ENCODE measurements around the gene NUP35. TPM values are rescaled to one million over a fixed set of nuclear protein-coding genes. Genes with fewer than 3 reads are reported as not detected.
"Not testable (repeated sequence)": the region's sequence is repeated elsewhere in the genome, so short reads cannot be mapped to it uniquely, and the experiment has no call there.

NUP35 gene
- total RNA-seq, 1 experiment from 2014 or later, result 25.0 TPM

DNA sequence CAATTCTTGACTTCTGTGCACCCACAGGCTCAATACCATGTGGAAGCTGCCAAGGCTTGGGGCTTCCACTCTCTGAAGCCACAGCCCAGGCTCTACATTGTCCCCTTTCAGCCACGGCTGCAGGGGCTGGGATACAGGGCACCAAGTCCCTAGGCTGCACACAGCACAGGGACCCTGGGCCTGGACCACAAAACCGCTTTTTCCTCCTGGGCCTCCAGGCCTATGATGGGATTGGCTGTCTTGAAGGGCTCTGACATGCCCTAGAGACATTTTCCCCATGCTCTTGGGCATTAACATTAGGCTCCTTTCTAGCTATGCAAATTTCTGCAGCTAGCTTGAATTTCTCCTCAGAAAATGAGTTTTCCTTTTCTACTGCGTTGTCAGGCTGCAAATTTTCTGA, 29.7 kb downstream of the NUP35 start:
- Histone ChIP-seq H3K27ac (ENCODE audit: low read length) (no peak overlapping the region), H3F3A (ENCODE audit: low read length, unreplicated experiment) (no peaks in the 10 kb centered on the region), H3K9me2 (replicated peaks; ENCODE audit: low read length) (no peaks in the 10 kb centered on the region), H4K20me1 (ENCODE audit: low read length) (no peaks in the 10 kb centered on the region), H3K79me2 (ENCODE audit: low read length) (peaks cover 5% of the 10 kb centered on the region), H3K9me3 (ENCODE audit: low read length) (no peaks in the 10 kb centered on the region), H3K27me3 (ENCODE audit: low read length) (no peaks in the 10 kb centered on the region), H3K36me3 (ENCODE audit: low read depth, low read length) (peaks cover 37% of the 10 kb centered on the region), H3K9ac (ENCODE audit: low read length) (no peak overlapping the region), H3K4me1 (ENCODE audit: insufficient read depth, low read length) (no peaks in the 10 kb centered on the region), H2AFZ (ENCODE audit: low read length) (no peak overlapping the region), H3K4me2 (ENCODE audit: low read length) (no peak overlapping the region), H3K4me3 (ENCODE audit: low read length) (no peak overlapping the region)
- DNase-seq (no peak), ATAC-seq (no peak)
- BruUV-seq (replicated peaks), result no TSS peak
- TF ChIP-seq, protein P1, sequence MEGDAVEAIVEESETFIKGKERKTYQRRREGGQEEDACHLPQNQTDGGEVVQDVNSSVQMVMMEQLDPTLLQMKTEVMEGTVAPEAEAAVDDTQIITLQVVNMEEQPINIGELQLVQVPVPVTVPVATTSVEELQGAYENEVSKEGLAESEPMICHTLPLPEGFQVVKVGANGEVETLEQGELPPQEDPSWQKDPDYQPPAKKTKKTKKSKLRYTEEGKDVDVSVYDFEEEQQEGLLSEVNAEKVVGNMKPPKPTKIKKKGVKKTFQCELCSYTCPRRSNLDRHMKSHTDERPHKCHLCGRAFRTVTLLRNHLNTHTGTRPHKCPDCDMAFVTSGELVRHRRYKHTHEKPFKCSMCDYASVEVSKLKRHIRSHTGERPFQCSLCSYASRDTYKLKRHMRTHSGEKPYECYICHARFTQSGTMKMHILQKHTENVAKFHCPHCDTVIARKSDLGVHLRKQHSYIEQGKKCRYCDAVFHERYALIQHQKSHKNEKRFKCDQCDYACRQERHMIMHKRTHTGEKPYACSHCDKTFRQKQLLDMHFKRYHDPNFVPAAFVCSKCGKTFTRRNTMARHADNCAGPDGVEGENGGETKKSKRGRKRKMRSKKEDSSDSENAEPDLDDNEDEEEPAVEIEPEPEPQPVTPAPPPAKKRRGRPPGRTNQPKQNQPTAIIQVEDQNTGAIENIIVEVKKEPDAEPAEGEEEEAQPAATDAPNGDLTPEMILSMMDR (conservative IDR thresholded peaks at IDR 0.05; ENCODE audit: low read depth, low read length), result no peak
- POLR2A ChIA-PET (ENCODE audit: unreplicated experiment), result no interaction called here
- CTCF ChIA-PET, result no interaction called here
- intact Hi-C loops (cut with micrococcal nuclease), result no loop called here

DNA sequence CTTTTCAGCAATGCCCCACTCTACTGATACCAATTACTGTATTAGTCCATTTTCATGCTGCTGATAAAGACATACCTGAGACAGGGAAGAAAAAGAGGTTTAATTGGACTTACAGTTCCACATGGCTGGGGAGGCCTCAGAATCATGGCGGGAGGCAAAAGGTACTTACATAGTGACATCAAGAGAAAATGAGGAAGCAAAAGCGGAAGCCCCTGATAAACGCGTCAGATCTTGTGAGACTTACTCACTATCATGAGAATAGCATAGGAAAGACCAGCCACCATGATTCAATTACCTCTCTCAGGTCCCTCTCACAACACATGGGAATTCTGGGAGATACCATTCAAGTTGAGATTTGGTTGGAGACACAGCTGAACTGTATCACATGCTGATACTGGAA, 30.5 kb downstream of the NUP35 start:
- intact Hi-C loops (cut with micrococcal nuclease), result not testable (repeated sequence)

GRCh38 chr2:183157131-183157530, 32.9 kb downstream of the NUP35 start:
- no TSS peak for BruUV-seq (replicated peaks)
- POLR2A ChIA-PET (ENCODE audit: unreplicated experiment), result no interaction called here
- Histone ChIP-seq H3K4me3 (ENCODE audit: low read length) (no peak overlapping the region), H4K20me1 (ENCODE audit: low read length) (no peaks in the 10 kb centered on the region), H3K9me3 (ENCODE audit: low read length) (no peaks in the 10 kb centered on the region), H2AFZ (ENCODE audit: low read length) (no peak overlapping the region), H3K36me3 (ENCODE audit: low read depth, low read length) (peaks cover 42% of the 10 kb centered on the region), H3K4me2 (ENCODE audit: low read length) (no peak overlapping the region), H3K27ac (ENCODE audit: low read length) (no peak overlapping the region), H3K9me2 (replicated peaks; ENCODE audit: low read length) (no peaks in the 10 kb centered on the region), H3K79me2 (ENCODE audit: low read length) (no peaks in the 10 kb centered on the region), H3K9ac (ENCODE audit: low read length) (no peak overlapping the region), H3K27me3 (ENCODE audit: low read length) (no peaks in the 10 kb centered on the region), H3K4me1 (ENCODE audit: insufficient read depth, low read length) (no peaks in the 10 kb centered on the region), H3F3A (ENCODE audit: low read length, unreplicated experiment) (no peaks in the 10 kb centered on the region)
- CTCF ChIA-PET, result no interaction called here
- intact Hi-C loops (cut with micrococcal nuclease), result no loop called here
- no peak for TF ChIP-seq EZH2phosphoT487 (IDR thresholded peaks at IDR 0.05; ENCODE audit: borderline replicate concordance, low read length)
- TF ChIP-seq, protein P1 (conservative IDR thresholded peaks at IDR 0.05; ENCODE audit: low read depth, low read length), result no peak
- TF ChIP-seq EZH2 (IDR thresholded peaks at IDR 0.05; ENCODE audit: low read length, unreplicated experiment), result no peak
- no peak for DNase-seq
- ATAC-seq, result no peak

More for the DNA sequence above, 30.5 kb downstream of the NUP35 start:
- H3K27ac ChIP-seq (ENCODE audit: low read length); DNase-seq; BruUV-seq (replicated peaks); H3K4me2 ChIP-seq (ENCODE audit: low read length); H2AFZ ChIP-seq (ENCODE audit: low read length); H3F3A ChIP-seq (ENCODE audit: low read length, unreplicated experiment); H3K9me3 ChIP-seq (ENCODE audit: low read length); ATAC-seq; H3K9me2 ChIP-seq (replicated peaks; ENCODE audit: low read length); H3K4me3 ChIP-seq (ENCODE audit: low read length); POLR2A ChIA-PET (ENCODE audit: unreplicated experiment); CTCF ChIA-PET; H4K20me1 ChIP-seq (ENCODE audit: low read length); H3K9ac ChIP-seq (ENCODE audit: low read length); H3K27me3 ChIP-seq (ENCODE audit: low read length); H3K79me2 ChIP-seq (ENCODE audit: low read length); H3K4me1 ChIP-seq (ENCODE audit: insufficient read depth, low read length): not testable (repeated sequence)
- H3K36me3 ChIP-seq (ENCODE audit: low read depth, low read length), result peaks cover 40% of the 10 kb centered on the region
